AG09319 (cell line): ENCODE results near the gene PTPRD.

Experiments
- DNase-seq: peaks from one replicate; pipeline ENCODE4 v3.0.0-alpha.2; 2010; ENCODE audit warnings: low read depth; ENCODE audit errors: extremely low read depth
- TF ChIP-seq, protein P1 (sequence below): IDR thresholded peaks from 2 replicates; pipeline ENCODE4 v1.5.1; 2011; ENCODE audit warnings: low read depth, mild to moderate bottlenecking, inconsistent platforms, low read length, moderate library complexity

The PTPRD gene

GRCh38 chr9:8287970-8288369 is 2324.8 kb downstream of the PTPRD start:
- no peak for DNase-seq
- TF ChIP-seq, protein P1, sequence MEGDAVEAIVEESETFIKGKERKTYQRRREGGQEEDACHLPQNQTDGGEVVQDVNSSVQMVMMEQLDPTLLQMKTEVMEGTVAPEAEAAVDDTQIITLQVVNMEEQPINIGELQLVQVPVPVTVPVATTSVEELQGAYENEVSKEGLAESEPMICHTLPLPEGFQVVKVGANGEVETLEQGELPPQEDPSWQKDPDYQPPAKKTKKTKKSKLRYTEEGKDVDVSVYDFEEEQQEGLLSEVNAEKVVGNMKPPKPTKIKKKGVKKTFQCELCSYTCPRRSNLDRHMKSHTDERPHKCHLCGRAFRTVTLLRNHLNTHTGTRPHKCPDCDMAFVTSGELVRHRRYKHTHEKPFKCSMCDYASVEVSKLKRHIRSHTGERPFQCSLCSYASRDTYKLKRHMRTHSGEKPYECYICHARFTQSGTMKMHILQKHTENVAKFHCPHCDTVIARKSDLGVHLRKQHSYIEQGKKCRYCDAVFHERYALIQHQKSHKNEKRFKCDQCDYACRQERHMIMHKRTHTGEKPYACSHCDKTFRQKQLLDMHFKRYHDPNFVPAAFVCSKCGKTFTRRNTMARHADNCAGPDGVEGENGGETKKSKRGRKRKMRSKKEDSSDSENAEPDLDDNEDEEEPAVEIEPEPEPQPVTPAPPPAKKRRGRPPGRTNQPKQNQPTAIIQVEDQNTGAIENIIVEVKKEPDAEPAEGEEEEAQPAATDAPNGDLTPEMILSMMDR, result no peak

DNA sequence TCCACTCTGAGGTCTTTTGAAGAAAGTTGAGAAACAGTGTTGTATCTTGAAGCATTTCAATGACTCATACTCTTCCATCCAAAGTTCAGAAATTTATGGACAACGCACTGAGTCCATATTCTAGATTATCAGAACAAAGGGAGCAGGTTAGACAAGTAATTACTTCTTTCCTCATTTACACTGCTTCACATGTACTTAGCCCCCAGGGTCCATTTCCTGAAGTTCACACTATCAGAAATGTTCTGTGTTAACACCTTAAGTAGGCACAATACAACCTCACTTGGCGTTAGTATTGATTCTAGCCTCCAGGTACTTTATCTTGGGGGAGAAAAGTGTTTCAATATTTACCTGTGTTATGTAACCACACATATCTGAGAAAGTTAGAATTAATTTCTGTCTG is 2325.3 kb downstream of the PTPRD start:
- TF ChIP-seq, protein P1, result no peak
- no peak for DNase-seq

DNA sequence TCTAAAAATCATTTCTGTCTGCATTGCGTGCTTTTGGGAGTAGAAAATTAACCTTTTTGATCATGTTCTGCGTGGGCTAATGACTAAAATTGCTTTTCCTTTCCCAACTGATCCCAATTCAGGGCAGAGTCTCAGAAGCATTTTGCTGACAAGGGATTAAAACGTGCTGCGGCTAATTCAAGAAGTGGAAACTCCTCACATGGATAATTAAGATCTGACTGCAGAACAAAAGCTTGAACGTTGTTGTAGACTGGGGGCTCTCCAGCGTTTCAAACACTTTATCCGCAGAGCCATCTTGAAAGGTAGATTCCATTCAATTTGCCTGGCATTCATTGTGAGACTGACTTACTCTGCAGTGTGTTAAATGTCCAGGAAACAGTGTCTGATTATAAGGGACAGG is 2327.9 kb downstream of the PTPRD start:
- DNase-seq, result no peak
- TF ChIP-seq, protein P1, result no peak

- TF ChIP-seq, protein P1, result no peak
- no peak for DNase-seq
Observed at GRCh38 chr9:8282535-8282934, 2330.3 kb downstream of the PTPRD start.

DNA sequence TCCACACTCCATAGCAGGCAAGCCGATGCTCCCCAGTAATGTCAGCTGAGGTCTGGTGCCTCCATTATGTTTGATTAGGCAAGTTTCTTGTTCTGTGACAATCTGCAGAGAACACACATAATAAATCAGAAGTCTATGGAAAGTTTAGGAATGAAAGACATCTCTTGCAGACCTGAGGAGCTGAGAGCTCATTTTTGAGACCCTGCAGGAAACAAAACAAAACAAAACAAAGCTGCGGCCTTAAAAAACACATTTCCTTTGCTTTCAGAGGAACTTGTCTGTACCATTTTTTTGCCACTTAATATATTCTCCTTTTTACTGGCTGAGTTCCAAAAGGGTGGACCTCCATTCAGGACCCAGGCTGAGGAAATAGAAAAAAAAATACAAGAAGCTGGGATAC is 2332.0 kb downstream of the PTPRD start:
- no peak for DNase-seq
- TF ChIP-seq, protein P1, result no peak

GRCh38 chr9:8278048-8278447 is 2334.8 kb downstream of the PTPRD start:
- TF ChIP-seq, protein P1, result no peak

GRCh38 chr9:8270235-8270634 is 2342.6 kb downstream of the PTPRD start:
- TF ChIP-seq, protein P1, result no peak
- DNase-seq, result no peak

More at GRCh38 chr9:8278048-8278447, 2334.8 kb downstream of the PTPRD start:
- DNase-seq, result no peak
